NOMO-1 treated with DMSO at 0.1 percent for 48 hours (cell line): Measurements from ENCODE around the gene LAMA1.
"Not testable (repeated sequence)": the region's sequence is repeated elsewhere in the genome, so short reads cannot be mapped to it uniquely, and the experiment has no call there.

Experiments used
- DNase-seq: peaks from one replicate; lab custom pipeline; 2025; ENCODE audit not compliant: unreplicated experiment; lab: John Stamatoyannopoulos, UW

The LAMA1 gene

DNA sequence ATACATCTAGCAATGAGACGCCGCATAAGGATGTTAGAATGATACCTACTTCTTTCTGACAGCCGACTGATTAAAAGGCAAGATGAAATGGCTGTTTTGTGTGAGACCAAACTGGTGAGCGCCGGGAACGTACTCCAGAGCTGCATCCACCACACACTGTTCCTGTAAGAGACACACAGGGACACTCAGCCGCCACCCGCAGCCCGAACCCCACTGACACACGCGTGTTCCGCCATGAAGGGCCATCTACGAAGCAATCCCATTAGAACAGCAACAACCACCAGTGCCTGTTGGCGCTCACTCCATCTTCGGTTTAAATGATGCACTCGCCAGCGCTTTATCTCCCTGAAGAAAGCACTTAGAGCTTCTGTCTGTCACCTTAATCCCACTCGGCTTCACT lies 162.3 kb downstream of the LAMA1 start:
- no peak for DNase-seq

DNA sequence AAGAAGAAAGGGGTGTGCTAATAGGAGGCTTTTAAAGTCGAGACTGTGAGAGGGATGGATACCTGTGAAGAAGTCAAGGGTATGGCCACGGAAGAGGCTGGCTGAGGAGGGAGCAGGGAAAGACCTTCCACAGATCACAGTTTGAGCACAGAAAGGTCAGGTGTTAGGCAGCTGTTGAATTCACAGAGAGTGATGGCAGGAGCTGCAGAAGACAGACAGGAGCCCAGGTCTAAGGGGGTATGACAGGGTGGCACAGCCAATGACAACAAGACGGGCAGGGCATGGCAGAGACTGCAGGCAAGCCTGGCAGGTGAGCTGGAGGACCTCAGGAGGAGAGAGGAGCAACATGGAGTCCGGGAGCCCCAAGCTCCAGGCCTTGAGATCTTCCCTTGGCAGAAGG lies 163.1 kb downstream of the LAMA1 start:
- no peak for DNase-seq

DNA sequence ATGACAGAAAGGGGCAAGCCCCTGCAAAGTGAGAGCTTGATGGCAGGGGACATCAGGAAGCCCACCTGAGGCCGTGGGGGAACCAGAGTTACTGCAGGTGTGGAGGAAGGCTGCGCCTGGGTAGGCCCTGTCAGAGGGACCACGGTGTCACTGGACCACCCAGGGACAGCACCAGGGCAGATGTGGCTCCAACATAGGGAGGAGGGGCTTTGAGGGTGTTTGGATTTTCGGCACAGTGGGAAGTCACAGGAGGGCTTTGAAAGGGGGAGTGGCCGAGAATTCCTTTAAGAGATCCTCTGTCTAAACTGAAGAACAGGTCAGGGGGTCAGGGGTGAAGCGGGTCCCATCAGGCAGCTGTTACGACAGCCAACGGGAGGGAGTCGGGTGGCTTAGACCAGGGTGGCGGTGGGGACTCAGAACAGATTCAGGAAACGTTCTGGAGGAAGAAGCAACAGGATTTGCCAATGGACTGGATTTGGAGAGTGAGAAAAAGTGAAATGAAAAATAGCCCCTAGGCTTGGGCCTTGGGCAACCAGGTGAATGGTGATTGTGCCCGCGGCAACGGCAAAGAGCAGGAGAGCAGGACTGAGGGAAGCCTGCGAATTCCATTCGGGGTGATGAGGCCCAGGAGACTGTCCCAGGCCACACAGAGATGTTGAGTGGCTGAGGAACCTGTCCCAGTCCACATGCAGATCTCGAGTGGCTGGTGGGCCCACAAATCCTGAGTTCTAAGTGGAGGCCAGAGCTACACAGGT lies 166.1 kb downstream of the LAMA1 start:
- DNase-seq: no peak

DNA sequence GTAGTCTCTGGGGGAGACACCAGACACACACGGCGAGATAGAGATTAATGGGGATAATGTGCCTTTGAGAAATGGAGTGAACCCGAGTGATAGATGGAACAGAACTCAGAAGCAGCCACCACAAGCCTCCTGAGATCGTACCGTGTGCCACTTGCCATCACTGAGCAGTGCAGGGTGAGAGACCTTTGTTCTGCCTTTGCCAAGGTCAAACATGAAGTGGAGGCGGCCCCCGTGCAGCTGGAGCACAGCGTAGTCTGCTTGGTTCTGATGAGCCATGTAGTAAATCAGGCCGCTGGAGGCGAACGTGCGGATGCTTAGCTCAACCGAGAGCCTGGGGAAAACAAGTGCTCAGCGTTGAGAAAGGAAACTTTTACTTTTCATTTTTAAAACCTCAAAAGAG lies 167.0 kb downstream of the LAMA1 start:
- DNase-seq: no peak

DNA sequence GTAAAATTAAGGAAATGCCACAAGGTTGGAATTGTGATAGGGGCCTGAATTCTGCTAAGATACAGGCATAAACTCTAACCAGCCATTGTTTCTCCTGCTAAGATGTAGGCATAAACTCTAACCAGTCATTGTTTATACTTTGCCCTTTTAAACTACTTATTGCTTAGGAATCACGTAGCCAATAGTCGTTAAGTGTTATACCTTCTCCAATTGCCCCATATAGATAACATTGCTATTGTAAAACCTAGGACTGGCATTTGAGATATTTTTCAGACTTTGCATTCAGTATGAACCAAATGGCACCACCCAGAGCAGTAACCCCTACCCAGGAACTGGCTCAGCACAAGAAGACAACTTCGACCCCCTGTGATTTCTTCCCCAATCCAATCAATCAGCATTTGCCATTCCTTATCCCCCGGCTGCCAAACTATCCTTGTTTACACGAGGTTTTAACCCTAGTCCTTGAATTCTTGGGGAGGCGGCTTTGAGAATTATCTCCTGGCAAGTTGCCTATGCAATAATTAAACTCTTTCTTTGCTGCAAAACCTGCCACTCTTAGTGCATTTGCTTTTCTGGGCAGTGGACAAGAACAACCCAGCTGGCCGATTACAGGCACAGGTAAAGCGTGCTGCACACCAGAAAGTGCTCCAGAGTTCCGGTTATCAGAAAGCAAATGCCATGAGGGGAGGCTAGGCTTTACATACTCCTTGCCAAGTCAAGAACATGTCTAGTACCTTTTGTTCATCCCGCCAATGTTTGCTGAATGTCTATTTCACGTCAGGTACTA lies 167.6 kb downstream of the LAMA1 start:
- no peak for DNase-seq

DNA sequence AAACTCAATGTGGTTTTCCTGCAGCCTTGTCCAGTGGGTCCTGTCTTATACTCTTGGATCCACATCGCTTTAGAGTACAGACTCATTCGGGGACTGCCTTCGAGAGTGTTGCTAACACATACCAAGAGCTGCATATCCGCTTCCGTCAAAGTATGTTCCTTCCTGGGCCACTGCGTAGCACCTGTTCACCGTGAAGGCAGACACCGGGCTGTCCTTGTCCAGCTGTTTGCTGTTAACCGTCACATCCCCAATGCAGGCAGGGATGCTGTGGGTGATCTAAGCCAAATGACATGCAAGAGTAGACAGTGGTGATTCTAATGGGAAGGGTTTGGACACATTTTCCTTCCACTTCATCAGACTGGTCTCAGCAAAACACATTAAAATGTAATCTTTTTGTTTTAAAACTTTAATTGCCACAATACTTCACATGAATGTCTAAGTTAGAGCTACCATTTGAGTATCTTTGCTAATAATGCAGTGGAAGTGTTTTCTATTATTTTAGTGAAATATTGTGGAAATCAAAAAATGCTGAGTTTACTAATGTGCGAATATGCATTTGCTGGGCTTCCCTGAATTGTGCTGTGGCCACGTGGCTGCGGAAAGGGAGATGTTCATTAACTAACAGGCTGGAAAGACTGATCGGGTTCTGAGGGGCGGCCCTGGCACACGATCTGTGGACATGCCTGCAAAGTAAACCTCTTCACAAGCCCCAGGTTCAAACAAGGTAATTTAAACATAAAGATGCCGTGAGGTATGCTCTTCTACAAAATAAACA lies 169.1 kb downstream of the LAMA1 start:
- no peak for DNase-seq

DNA sequence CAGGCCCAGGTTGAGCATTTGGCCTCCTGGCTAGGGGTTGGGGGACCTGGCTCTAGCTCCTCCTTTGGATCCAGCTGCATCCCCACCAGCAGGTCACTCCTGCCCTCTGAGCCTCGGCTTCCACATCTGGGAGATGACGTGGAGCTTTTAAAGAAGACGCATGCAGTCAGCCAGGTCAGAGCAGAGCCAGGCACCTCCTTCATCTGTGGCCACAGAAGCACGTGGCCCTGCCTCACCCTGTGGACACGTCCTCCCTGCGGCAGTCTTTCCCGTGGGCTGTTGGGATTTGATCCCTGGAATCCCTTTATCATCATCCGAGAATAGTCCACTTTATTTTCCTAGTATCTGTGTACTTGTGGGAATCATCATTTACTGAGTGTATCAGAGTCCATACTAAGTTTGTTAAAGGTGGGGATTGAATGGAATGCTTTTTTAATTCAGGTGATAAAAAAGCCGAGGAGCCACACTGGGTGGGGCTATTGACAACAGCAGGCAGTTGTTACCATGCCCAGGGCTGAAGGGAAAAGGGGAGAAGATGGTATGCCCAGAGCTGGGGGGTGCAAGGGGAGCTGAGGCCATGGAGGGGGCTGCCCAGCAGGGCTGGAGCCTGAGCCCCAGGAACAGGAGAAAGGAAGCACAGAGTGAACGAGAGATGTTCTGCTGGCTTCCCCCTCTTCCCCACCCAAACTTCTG lies 170.1 kb downstream of the LAMA1 start:
- no peak for DNase-seq

DNA sequence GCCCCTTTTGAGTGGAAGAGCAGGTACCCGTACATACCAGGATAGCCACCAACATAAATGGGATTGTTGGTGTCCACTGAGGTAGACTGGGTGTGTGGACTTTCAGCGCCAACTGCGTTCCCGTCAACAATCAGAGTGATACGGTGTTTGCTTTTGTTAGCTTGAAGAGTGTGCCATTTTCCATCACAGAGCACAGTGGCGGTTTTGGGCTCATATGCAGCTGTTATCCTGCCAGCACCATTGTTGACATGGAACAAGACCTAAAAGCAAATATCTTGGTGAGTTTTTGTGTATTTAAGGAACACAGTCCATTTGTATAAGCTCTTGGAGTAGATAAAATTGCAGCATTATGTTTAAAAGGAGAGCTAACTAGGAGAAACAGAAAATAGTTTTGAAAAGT lies 174.5 kb downstream of the LAMA1 start:
- DNase-seq: no peak

DNA sequence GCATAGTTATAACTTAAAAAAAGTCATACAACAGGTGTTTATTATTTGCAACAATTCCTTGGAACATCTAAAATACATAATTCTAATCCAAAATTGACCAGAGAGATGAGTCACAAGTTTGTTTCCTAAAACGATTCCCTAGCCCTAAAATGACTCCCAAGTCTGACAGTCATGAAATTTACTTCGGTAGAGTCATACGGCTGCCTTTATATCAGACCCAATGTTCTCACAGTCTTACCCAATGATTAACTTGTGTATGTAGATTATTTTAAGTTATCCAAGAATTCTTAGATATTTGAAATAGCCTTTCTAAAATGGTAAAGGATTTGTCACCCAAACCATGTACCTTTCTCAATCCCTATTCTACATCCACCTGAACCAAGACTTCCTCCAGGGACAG lies 174.9 kb downstream of the LAMA1 start:
- DNase-seq: no peak

DNA sequence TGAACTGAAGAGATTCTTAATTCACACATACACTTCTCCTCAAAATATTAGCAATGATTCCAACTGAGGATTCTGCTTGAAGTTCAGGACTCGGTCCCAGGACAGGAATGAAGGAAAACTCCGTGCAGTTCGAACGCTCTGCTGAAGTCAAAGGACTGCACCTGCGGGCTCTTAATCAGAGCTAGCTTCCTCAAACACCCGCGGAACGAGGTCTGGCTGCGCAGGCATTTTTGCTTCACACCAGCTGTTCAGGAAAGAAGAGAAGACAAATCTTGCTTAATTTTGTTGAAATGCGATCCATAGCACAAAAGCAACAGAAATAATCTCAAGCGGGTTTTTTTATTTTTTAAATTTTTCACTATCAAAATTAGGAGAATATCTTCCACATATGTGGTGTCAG lies 175.6 kb downstream of the LAMA1 start:
- no peak for DNase-seq

DNA sequence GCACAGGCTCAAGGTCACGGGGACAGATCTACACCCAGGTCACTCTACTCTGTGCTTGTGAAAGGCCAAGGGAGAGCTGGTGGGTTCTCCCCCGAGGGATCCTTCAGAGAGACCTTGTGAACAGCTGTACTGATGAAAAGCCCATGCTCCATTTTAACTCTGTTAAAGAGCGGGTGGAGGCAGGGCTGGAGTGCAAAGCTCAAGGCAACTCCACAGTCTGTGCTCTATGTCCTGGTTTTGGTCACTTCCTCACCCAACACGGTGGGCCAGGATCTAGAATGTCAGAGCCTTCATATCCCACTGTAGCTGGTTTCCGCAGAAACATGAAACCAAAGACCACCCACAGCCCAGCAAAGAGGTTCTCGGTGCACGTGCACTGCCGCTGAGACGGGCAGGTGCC lies 177.1 kb downstream of the LAMA1 start:
- no peak for DNase-seq

DNA sequence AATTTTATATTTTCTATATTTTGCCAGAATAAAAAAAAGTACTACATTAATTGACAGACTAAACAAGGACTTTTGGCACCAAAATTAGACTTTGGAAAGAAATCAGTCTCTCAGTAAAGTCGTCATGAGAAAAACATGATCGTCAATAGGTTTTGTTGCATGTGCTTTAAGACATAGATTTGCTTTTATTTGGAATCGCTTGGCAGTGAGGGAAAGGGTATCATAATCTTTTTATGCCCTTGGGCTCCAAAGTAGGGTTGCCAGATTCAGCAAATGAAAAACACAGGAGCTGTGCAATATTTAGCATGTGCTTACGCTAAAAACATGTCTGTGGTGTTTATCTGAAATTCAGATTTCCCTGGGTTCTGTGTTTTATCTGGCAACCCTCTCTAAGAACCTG lies 177.6 kb downstream of the LAMA1 start:
- no peak for DNase-seq

DNA sequence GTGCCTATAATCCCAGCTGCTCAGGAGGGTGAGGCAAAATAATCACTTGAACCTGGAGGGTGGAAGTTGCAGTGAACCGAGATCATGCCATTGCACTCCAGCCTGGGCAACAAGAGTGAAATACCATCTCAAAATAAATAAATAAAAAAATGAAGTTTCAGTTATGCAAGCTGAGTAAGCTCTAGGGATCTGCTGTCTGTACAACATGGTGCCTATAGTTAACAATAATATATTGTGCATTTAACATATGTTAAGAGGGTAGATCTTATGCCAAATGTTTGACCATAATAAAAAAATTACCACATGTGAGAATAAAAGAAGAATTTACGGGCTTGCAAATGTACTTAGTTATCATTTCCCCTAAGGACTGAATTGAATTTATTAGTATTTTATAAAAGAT lies 179.2 kb downstream of the LAMA1 start:
- DNase-seq: not testable (repeated sequence)

DNA sequence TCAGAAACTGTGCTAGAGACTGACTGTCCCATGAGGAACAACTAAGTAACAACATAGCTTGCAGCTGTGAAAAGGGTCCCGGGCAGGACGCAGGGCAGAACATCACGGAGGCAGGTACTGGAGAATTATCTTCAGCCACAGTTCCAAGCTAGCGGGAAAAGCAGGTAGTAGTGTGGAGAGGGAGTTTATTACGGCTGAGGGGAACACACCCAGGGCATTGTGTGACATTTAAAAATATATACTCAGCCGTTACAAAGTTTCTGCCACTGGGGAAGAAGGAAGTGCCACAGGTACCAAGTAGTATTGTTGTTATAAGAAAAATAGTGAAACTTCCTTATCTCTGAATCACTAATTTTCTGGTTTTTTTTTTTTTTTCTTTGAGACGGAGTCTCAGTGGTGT lies 179.6 kb downstream of the LAMA1 start:
- DNase-seq: no peak

DNA sequence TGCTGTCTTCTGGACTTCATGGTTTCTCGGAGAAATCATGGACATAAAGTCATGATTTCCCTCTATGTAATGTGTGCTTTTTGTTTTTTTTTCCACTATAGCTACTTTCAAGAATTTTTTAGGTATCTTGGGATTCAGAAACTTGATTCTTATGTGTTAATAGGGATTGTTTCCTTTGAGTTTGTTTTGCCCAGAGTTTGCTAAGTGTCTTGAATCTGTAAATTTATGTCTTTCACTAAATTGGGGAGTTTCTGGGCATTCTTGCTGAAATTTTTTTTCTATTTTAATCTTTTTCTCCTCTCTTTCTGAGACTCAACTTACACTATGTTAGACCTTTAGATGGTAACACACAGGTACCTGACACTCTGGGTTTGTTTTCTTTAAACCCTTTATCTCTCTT lies 182.7 kb downstream of the LAMA1 start:
- no peak for DNase-seq

DNA sequence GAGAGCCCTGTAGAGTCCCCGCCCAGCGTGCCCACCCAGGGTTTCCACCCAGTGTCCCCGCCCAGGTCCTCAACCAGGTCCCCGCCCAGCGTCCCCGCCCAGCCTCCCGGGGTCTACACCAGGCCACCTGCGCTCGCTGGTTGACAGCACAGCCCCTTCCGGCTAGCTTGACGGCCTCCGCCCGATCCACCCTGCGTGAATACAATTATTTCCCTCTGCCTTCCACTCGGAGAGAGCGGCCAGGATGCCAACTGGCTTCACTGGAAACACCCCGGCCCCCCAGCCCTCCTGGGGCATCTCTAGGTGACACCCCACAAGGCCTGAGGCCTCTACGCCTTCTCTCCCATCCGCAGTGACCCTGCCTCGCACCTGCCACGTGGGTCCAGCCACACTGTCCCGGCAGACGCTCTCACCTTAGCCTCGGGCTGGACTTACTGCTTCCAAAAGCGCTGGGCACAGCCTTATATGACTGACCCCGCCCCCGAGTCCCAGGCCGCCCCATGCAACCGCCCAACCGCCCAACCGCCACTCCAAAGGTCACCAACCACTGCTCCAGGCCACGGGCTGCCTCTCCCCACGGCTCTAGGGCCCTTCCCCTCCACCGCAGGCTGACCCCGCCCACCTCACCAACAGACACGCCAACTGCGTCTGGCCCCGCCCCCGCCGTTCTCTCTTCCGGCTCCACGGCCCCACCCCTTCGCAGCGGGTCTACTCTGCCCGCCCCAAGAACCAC lies 188.1 kb downstream of the LAMA1 start:
- DNase-seq: no peak

DNA sequence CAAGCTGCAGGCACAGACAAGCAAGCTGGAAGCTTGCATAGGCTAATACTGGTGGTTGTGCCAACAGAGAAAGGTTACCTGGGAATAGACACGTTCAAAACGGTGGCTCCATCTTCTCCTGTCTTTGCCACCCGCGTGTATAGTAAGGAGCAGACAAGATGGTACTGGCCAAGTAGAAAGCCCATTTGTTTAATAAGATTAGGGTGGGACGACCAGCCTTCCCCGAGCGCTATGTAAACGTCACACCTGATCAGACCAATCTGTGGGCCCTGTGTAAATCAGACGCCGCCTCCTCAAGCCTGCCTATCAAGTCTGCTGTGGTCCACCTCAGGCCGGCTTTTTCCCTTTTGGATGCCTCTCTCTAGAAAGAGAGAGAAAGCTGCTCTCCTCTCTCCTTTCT lies 189.2 kb downstream of the LAMA1 start:
- no peak for DNase-seq

DNA sequence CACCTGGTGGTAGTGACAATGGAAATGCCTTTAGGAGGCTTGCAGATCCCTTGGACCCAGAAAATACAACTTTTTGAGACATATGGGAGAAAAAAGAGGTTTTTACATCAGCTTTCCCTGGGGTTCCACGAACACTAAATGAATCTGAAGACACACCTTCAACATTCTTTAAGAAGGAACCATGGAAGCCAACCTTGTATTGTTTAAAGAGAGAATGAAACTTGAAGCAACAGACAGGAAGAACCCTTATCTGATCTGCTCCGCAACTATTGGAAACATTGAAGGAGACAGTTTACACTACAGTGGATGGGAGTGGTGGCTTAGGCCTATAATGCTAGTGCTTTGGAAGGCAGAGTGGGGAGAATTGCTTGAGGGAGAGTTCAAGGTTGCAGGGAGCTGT lies 190.4 kb downstream of the LAMA1 start:
- no peak for DNase-seq

DNA sequence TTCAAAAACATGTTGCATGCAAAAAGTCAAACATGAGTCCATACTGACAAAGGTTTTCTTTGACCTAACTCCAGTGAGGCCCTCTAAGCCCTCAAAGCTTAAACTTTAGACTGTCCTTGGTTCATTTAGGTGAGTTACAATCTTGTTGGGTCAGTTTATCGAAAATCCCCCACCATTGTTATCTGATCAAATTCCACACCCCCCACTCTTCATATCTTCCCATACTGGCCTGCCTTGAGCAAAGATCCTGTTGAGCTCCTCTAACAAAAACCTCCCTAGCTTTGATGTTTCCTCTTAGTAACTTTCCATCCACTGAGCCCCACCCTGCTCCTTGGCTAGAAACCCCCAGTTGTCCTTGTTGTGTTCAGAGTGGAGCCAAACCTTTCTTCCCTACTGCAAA lies 194.4 kb downstream of the LAMA1 start:
- no peak for DNase-seq

DNA sequence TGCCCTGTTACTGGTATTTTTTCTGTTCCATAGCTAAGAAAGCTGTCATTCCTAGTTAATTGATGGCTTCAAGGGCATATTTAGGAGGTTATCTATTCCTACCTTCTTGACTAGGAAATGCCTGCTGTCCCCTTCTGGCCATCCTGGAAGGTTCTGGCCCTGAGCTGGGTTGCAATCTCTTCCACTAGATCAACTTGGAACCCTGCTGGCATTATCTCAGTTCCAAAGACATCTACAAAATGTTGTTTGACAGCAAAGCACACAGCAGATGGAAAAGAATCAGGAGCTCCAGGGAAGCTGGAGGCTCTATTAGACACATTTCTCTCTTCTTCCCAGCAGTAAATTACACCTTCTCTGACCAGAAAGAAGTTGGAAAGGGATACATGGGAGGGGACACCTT lies 196.0 kb downstream of the LAMA1 start:
- no peak for DNase-seq
